ENCODE results near the gene DMKN.
"Not testable (repeated sequence)": the region's sequence is repeated elsewhere in the genome, so short reads cannot be mapped to it uniquely, and the experiment has no call there.

DMKN gene

DNA sequence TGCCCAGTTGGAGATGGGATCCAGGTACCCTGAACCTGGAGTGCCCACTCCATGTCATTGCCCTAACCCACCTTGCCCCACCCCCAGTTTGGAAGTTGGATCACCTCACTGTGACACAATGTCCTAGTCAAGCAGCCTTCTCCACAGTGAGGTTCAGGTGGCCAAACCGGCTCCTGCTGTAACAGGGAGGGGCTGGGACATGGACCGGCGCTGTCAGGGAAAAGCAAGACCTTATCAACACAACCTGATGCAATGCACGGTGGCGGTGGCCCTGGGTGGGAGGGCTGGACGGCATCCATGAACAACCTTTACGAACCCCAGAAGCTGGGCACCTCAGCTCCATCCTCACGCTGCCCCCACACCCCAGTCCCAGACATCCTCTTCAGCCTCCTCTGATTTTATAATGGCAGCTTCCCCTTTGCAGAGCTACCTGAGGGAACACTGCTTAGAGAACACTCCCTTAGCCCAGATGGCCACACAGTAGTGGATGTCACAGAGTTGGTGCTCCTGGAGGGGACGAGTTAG, 21.6 kb downstream of the DMKN start:
- DNase-seq, result no peak

DNA sequence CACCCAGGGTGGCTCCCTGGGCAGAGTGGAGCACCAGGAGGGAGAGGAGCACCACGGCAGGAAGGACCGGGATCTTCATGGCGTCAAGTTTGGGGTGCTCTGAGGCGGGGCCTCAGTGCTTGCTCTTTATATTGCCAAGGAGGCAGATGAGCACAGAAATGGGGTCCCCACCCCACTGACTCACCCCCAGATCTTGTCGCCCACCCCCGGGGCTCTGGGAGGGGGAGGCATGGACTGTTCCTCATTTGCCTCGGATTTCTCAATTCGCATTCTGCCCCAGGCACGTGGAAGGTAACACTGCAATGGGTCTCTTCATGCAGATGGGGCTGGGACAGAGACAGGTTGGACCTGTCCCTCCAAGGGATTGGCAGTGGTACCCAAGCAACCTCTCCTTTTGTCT, 23.1 kb downstream of the DMKN start, which contains the start of gene KRTDAP:
Gene KRTDAP (minus strand): TSS at position 101 of the 400 bp plus-strand sequence. CDS start 22 bp downstream, at position 79.
- no peak for DNase-seq

DNA sequence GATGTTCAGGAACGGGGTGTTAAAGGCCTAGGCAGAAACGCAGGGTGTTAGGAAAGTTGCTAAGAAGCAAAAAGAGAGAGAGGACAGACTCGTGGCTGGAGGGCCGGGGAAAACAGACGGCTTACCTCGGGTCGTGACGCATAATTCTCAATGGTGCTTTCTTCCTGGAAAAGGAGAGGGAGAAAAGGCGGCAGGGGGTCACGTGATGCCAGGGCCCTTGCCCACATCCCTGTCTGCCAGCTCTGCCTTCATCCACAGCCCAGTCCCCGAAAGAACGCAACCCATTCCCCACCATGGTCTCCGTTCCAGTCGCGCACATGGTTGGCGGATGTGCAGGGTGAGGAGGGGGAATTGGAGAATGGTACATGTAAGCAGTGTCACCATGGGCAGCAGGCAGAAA, 24.8 kb downstream of the DMKN start:
- DNase-seq, result no peak

DNA sequence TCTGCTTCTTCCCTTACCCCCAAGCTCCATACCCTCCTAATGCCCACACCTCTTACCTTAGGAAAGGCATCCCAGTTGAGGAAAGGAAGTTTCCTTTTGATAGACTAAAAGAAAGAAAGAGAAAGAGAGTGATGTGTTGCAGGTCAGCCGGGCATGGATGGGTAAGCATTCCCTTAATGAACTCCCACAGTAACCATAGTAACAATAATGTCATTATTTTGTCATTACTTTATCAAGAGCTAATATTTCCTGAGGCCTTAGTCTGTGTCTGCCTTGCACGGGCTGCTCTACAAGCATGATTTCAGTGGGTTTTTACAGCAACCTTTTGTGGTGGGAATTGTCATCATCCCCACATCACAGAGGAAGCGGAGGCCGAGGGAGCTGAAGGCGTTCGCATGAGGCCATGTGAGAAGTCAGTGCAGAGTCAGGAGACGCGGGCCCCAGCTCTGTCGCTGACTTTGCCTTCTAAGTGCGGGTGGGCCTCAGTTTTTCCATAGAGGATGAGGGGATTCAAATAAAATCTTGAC, 25.7 kb downstream of the DMKN start:
- no peak for DNase-seq

GRCh38 chr19:35486268-35486708, 27.2 kb downstream of the DMKN start:
- no peak for DNase-seq

DNA sequence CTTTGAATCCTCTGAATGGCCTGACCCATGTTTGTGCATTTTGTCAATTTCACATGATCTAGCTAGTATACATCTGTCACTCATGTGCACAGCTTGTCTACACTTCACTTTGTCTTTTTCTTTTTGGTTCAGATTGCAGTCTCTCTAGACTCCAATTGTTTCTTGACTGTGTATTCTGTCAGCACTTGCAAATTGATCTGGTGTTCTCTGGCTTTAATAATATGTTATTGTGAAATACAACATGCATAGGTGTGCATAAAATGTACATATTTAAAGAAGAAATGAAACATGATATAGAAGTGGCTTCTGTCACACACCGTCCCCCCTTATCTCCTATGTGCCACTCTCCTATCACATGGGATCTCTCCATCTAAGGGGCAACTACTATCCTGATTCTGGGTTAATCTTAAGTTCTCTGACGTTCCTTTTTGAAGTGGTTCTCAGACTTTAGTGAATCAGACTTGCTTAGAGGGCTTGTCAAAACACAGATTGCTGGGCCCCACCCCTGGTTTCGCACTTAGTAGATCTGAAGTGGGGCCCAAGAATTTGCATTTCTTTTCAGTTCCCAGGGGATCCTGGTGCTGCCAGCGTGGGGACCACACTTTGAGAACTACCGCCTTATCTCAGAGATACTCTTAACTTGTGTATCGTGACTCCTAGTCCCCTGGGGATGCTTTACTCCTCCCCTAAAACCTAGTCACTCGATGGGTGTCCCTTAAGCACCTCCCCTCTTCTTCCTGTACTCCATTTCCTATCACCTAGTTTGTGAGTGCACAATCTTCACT, 29.0 kb downstream of the DMKN start:
- no peak for DNase-seq

DNA sequence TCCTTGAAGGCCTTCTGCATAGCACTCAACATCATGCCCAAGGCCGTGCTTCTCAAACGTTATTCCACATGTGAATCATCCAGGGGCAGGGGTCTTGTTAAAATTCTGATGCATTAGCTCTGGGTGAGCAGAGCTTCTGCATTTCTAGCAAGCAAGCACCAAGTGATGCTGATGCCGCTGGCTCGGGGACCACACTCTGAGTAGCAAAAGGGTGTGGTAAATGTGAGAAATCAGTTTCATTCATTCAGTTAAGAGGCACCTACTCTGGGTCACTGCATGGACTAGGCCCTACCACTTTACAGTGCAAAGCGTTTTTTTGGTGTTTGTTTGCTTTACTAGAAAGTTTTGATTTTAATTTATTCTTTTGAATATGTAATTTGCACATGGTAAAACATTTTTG, 30.4 kb downstream of the DMKN start:
- DNase-seq, result no peak

GRCh38 chr19:35478794-35479677, 34.4 kb downstream of the DMKN start:
- no peak for DNase-seq

DNA sequence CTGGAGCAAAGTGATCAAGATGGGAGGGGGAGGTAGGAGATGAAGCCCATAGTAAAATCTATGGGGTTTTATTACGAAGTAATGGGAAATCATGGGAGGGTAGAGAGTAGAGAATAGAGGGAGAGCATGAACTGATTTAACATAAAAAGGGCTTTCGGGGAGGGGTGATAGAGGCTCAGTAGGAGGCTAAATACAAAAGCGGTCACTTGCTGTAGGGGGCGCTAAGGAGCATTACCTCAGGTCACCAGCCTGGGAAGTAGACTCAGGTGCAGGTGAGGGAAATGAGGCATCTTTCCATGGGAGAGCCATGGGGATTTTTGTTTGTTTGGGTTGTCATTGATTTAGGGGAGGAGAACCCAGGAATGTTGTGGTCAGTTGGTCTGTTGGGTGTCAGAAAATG, 37.3 kb downstream of the DMKN start:
- DNase-seq, result no peak

DNA sequence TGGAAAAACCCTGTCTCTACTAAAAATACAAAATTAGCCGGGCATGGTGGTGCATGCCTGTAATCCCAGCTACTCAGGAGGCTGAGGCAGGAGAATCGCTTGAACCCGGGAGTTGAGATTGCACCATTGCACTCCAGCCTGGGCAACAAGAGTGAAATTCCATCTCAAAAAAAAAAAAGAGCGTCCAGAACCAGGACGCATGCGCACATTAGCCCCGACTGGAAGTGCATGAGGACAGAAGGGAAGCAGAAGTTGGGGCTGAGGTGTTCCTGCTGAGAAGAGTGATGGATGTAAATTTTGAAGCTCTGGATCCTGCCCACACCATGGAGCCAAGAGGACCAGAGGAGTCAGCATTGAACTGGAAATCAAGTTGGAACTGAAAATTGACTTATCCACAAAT, 38.9 kb downstream of the DMKN start:
- DNase-seq, result not testable (repeated sequence)

DNA sequence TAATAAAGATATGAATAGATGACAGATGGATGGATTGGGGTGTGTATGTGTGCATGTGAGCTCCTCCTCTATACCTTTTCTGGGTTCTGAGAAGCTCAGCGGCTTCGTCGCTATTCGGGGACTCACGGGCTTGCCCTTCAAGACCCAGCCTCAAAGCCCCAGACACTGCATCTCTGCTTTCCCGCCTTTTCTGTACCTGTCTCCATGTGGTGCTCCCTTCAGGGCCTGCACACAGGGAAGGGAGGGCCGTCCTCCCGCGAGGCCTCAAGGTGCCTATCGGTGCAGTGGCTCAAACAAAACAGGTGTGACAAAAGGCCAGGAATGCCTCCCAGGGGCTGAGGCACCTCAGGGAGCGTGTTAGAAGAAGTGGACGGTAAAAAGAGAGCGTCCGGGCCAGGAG, 39.3 kb downstream of the DMKN start:
- DNase-seq, result no peak

DNA sequence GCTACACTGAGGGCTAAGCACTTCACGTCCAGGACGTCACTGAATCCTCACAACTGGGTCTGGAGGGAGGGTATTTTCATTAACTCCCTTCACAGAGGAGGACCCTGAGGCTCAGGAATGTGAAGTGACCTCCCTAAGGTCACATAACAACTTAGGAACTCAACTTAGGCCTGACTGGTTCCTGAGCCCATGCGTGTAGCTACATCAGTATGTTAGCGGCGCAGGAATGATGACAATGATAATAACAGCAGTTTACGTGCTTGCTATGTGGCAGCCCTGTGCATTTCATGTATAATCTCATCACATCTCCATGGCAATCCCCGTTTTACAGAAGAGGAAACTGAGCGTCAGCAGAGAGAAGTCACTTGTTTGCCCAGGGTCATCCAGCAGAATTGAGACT, 41.5 kb downstream of the DMKN start:
- DNase-seq, result no peak

- DNase-seq, result not testable (repeated sequence)
Measured at GRCh38 chr19:35471075-35471474, 42.4 kb downstream of the DMKN start.

GRCh38 chr19:35470128-35470527, 43.3 kb downstream of the DMKN start:
- no peak for DNase-seq

DNA sequence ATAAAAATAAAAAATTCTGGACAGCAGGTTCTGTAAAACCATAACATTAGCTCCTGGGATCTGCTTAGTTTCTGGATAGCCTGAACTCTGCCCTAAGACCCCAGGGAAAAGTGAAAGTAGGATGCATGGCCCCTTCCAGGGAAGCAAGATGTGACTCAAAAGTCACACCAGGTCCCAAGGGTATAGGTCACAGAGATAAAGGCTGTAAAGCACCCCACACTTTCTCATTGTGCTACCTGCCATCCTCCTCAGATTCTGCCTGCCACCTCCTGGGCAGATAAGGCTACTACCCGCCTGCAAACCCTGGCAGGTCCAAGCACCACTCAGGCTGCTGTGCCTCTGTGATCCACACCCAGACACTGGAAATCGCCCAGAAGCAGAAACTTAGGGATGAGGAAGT, 44.8 kb downstream of the DMKN start:
- peak; percentile 68 for DNase-seq

GRCh38 chr19:35466259-35466658, 47.2 kb downstream of the DMKN start:
- no peak for DNase-seq

DNA sequence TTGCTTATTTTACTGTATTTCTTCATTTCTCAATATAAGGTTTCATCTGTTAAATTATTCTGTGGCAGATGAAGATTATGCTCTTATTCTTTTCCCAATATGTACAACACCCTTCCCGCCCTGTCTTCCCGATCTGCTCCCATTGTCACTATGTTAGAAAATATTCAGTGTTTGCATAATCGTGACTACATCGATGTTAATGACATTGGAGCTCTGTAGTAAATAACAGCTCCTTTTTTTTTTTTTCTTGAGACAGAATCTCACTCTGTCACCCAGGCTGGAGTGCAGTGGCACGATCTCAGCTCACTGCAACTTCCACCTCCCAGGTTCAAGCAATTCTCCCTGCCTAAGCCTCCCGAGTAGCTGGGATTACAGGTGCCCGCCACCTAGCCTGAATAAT, 50.5 kb downstream of the DMKN start:
- not testable (repeated sequence) for DNase-seq

DNA sequence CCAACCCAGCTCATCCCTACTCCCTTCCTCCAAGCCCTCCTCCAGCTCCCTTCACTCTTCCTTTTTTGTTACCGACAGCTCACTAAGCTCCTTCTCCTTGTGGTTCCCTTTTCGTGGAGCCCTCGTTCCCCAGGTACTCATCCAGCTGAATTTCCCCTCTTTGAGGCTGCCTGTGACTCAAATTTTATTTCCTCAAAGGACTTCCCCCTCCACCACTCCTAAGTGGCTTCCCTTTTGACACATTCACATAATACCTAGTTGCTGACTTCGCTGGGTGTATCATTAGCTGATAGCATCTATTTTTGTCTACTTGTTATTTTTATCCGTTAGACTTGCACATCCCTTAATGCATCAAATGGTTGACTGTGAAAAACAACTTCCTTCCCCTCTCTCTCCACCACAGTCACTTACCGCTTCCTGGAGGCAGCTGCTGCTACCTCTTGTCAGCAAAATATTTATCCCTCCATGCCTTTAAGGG, 50.9 kb downstream of the DMKN start:
- DNase-seq, result peak; percentile 26

DNA sequence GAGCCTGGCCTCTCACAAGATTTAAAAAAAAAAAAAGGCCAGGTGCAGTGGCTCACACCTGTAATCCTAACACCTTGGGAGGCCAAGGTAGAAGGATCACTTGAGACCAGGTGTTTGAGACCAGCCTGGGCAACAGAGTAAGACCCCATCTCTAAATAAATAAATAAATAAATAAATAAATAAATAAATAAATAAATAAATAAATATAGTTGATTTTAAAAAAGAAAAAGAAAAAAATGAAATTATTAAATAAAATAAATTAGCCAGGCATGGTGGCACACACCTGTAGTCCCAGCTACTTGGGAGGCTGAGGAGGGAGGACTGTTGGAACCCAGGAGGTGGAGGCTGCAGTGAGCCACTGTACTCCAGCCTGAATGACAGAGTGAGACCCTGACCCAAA, 51.7 kb downstream of the DMKN start:
- DNase-seq, result not testable (repeated sequence)

GRCh38 chr19:35461060-35461459, 52.4 kb downstream of the DMKN start:
- DNase-seq, result no peak

- DNase-seq, result no peak
Measured at GRCh38 chr19:35460608-35461007, 52.8 kb downstream of the DMKN start.

GRCh38 chr19:35459414-35460082, 53.9 kb downstream of the DMKN start:
- no peak for DNase-seq

Data from activated T-cell treated with anti-CD3 and anti-CD28 coated beads, Interleukin-2, amount 50 U/mL, for 1 hour (primary cell).